ENCODE measurements around the gene COL19A1.

The COL19A1 gene

GRCh38 chr6:70060680-70061079, 194.3 kb downstream of the COL19A1 start:
- no peak overlapping the region for H3K4me3 ChIP-seq (ENCODE audit: low read depth, low read length)
- DNase-seq (ENCODE audit: low read depth, low spot score) = no peak
- no peak for TF ChIP-seq CTCF (IDR thresholded peaks at IDR 0.05; ENCODE audit: low read depth, low read length)
- in situ Hi-C loops (cut with HindIII; ENCODE audit: low sequenced_read_pairs) = no loop called here

GRCh38 chr6:70061546-70061945, 195.2 kb downstream of the COL19A1 start:
- in situ Hi-C loops (cut with HindIII; ENCODE audit: low sequenced_read_pairs) = no loop called here
- H3K4me3 ChIP-seq (ENCODE audit: low read depth, low read length) = no peak overlapping the region
- DNase-seq (ENCODE audit: low read depth, low spot score) = no peak
- TF ChIP-seq CTCF (IDR thresholded peaks at IDR 0.05; ENCODE audit: low read depth, low read length) = no peak

GRCh38 chr6:70062010-70062409, 195.7 kb downstream of the COL19A1 start:
- no peak overlapping the region for H3K4me3 ChIP-seq (ENCODE audit: low read depth, low read length)
- no peak for TF ChIP-seq CTCF (IDR thresholded peaks at IDR 0.05; ENCODE audit: low read depth, low read length)
- in situ Hi-C loops (cut with HindIII; ENCODE audit: low sequenced_read_pairs) = no loop called here
- DNase-seq (ENCODE audit: low read depth, low spot score) = no peak

GRCh38 chr6:70072540-70073179, 206.3 kb downstream of the COL19A1 start:
- TF ChIP-seq CTCF (IDR thresholded peaks at IDR 0.05; ENCODE audit: low read depth, low read length) = no peak
- no peak overlapping the region for H3K4me3 ChIP-seq (ENCODE audit: low read depth, low read length)
- no peak for DNase-seq (ENCODE audit: low read depth, low spot score)
- in situ Hi-C loops (cut with HindIII; ENCODE audit: low sequenced_read_pairs) = no loop called here

GRCh38 chr6:70073637-70074036, 207.3 kb downstream of the COL19A1 start:
- no peak for TF ChIP-seq CTCF (IDR thresholded peaks at IDR 0.05; ENCODE audit: low read depth, low read length)
- in situ Hi-C loops (cut with HindIII; ENCODE audit: low sequenced_read_pairs) = no loop called here
- DNase-seq (ENCODE audit: low read depth, low spot score) = no peak
- no peak overlapping the region for H3K4me3 ChIP-seq (ENCODE audit: low read depth, low read length)

GRCh38 chr6:70079241-70079640, 212.9 kb downstream of the COL19A1 start:
- in situ Hi-C loops (cut with HindIII; ENCODE audit: low sequenced_read_pairs) = no loop called here
- no peak for DNase-seq (ENCODE audit: low read depth, low spot score)
- TF ChIP-seq CTCF (IDR thresholded peaks at IDR 0.05; ENCODE audit: low read depth, low read length) = no peak
- no peak overlapping the region for H3K4me3 ChIP-seq (ENCODE audit: low read depth, low read length)
